ENCODE measurements around the gene RCAN1.

Gene RCAN1

GRCh38 chr21:34537838-34538237, 77.1 kb downstream of the RCAN1 start:
- no peak for DNase-seq (ENCODE audit: low spot score)

GRCh38 chr21:34536820-34537219, 78.1 kb downstream of the RCAN1 start:
- no peak for DNase-seq (ENCODE audit: low spot score)

- DNase-seq (ENCODE audit: low spot score): no peak
Observed at GRCh38 chr21:34536311-34536710, 78.6 kb downstream of the RCAN1 start.

GRCh38 chr21:34535886-34536285, 79.0 kb downstream of the RCAN1 start:
- DNase-seq (ENCODE audit: low spot score): no peak

- DNase-seq (ENCODE audit: low spot score): no peak
Observed at GRCh38 chr21:34534522-34534921, 80.4 kb downstream of the RCAN1 start.

- DNase-seq (ENCODE audit: low spot score): no peak
Observed at GRCh38 chr21:34533938-34534337, 81.0 kb downstream of the RCAN1 start.

- no peak for DNase-seq (ENCODE audit: low spot score)
Observed at GRCh38 chr21:34531399-34531798, 83.5 kb downstream of the RCAN1 start.

GRCh38 chr21:34530261-34530660, 84.7 kb downstream of the RCAN1 start:
- no peak for DNase-seq (ENCODE audit: low spot score)

GRCh38 chr21:34528131-34528561, 86.8 kb downstream of the RCAN1 start:
- peak; percentile 25 for DNase-seq (ENCODE audit: low spot score)

GRCh38 chr21:34526618-34527290, 88.2 kb downstream of the RCAN1 start:
- peak; percentile 28 for DNase-seq (ENCODE audit: low spot score)

GRCh38 chr21:34526241-34526617, 88.7 kb downstream of the RCAN1 start:
- DNase-seq (ENCODE audit: low spot score): no peak

GRCh38 chr21:34524646-34525601, 90.0 kb downstream of the RCAN1 start:
- no peak for DNase-seq (ENCODE audit: low spot score)

- DNase-seq (ENCODE audit: low spot score): no peak
Observed at GRCh38 chr21:34523019-34523555, 91.8 kb downstream of the RCAN1 start.

GRCh38 chr21:34522284-34522683, 92.6 kb downstream of the RCAN1 start:
- no peak for DNase-seq (ENCODE audit: low spot score)

- no peak for DNase-seq (ENCODE audit: low spot score)
Observed at GRCh38 chr21:34521561-34521960, 93.4 kb downstream of the RCAN1 start.

- no peak for DNase-seq (ENCODE audit: low spot score)
Observed at GRCh38 chr21:34520764-34521508, 94.0 kb downstream of the RCAN1 start.

- no peak for DNase-seq (ENCODE audit: low spot score)
Observed at GRCh38 chr21:34520281-34520680, 94.6 kb downstream of the RCAN1 start.

GRCh38 chr21:34519694-34520093, 95.2 kb downstream of the RCAN1 start:
- DNase-seq (ENCODE audit: low spot score): no peak

- DNase-seq (ENCODE audit: low spot score): no peak
Observed at GRCh38 chr21:34519016-34519415, 95.9 kb downstream of the RCAN1 start.

- DNase-seq (ENCODE audit: low spot score): no peak
Observed at GRCh38 chr21:34518301-34518700, 96.6 kb downstream of the RCAN1 start.

- no peak for DNase-seq (ENCODE audit: low spot score)
Observed at GRCh38 chr21:34517491-34518245, 97.2 kb downstream of the RCAN1 start.

Measured in cerebellar cortex (tissue), 1 donor.